Cardiac muscle cell (in vitro differentiated cells and primary cell): ENCODE data around the gene APBB2. TPM values are rescaled to one million over a fixed set of nuclear protein-coding genes. Genes with fewer than 3 reads are reported as not detected.

ENCODE experiments used
- DNase-seq, 2 donors: peaks; one replicate each; pipeline versions ENCODE4 v3.0.0 to v3.0.0-alpha.2; 2010 to 2017; ENCODE audit warnings: low read depth in 1 of 2, low spot score in 1 of 2
- H3K27ac ChIP-seq: fragments of 200-600 bp; sonication (generic); 2 replicates; pipeline ENCODE4 v1.5.1; 2016
- H3K27me3 ChIP-seq: fragments of 200-600 bp; sonication (generic); 2 replicates; pipeline ENCODE4 v1.6.0; 2016; ENCODE audit warnings: control low read depth
- H3K36me3 ChIP-seq: fragments of 200-600 bp; sonication (generic); 2 replicates; pipeline ENCODE4 v1.5.1; 2016; ENCODE audit warnings: control low read depth
- H3K4me1 ChIP-seq: fragments of 200-600 bp; sonication (generic); 2 replicates; pipeline ENCODE4 v1.8.1; 2017; ENCODE audit warnings: low read depth, mild to moderate bottlenecking, mixed run types
- H3K4me3 ChIP-seq: fragments of 200-600 bp; sonication (generic); 2 replicates; pipeline ENCODE4 v1.5.1; 2016; ENCODE audit warnings: mild to moderate bottlenecking
- H3K9me3 ChIP-seq: fragments of 200-600 bp; sonication (generic); 2 replicates; pipeline ENCODE4 v1.5.1; 2017; ENCODE audit warnings: low read depth, mild to moderate bottlenecking, control low read depth
- polyA plus RNA-seq: library from polyadenylated mRNA; unstranded; fragments of >200 nt; fragmentation: Nextera tagmentation; extraction: Ambion mirVana; gene quantifications from 2 replicates; pipeline ENCODE4 v1.2.1, GENCODE V29; 2016
- total RNA-seq: library from RNA; depleted of rRNA; stranded (reverse); fragments of >200 nt; gene quantifications from 2 replicates; pipeline ENCODE4 v1.2.3, GENCODE V29; 2016
- TF ChIP-seq, protein P1 (sequence below): IDR thresholded peaks from 2 replicates; pipeline ENCODE4 v1.5.1; 2012; ENCODE audit warnings: low read depth, mild to moderate bottlenecking, low read length

Gene APBB2
- total and polyA plus RNA-seq, 2 experiments from 2014 or later = 4.6 to 14.9 TPM

DNA sequence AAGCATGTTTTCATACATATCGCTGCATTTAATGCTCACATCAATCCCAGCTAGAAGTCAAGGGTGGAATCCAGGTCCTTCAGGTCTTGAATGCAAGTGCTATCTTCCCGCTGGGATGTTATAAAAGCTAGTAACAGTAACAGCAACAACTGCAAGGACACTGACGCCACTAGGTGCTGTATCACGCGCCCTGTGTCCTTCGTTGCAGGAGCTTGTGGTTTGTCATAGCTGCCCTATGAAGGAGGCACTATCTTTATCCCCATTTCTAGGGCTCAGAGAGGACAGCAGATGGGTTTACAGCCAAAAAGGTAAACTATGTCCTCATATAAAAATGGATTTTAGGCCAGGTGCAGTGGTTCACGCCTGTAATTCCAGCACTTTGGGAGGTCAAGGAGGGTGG, 261.7 kb downstream of the APBB2 start:
- no peak for DNase-seq
- H3K36me3 ChIP-seq = no peaks in the 10 kb centered on the region
- H3K27ac ChIP-seq = no peak overlapping the region
- no peak overlapping the region for H3K4me3 ChIP-seq
- H3K27me3 ChIP-seq = no peaks in the 10 kb centered on the region
- no peaks in the 10 kb centered on the region for H3K9me3 ChIP-seq
- TF ChIP-seq, protein P1, sequence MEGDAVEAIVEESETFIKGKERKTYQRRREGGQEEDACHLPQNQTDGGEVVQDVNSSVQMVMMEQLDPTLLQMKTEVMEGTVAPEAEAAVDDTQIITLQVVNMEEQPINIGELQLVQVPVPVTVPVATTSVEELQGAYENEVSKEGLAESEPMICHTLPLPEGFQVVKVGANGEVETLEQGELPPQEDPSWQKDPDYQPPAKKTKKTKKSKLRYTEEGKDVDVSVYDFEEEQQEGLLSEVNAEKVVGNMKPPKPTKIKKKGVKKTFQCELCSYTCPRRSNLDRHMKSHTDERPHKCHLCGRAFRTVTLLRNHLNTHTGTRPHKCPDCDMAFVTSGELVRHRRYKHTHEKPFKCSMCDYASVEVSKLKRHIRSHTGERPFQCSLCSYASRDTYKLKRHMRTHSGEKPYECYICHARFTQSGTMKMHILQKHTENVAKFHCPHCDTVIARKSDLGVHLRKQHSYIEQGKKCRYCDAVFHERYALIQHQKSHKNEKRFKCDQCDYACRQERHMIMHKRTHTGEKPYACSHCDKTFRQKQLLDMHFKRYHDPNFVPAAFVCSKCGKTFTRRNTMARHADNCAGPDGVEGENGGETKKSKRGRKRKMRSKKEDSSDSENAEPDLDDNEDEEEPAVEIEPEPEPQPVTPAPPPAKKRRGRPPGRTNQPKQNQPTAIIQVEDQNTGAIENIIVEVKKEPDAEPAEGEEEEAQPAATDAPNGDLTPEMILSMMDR = no peak
- H3K4me1 ChIP-seq = peaks cover 13% of the 10 kb centered on the region

- H3K27me3 ChIP-seq = no peaks in the 10 kb centered on the region
- H3K27ac ChIP-seq = no peak overlapping the region
- H3K9me3 ChIP-seq = no peaks in the 10 kb centered on the region
- DNase-seq = no peak
- TF ChIP-seq, protein P1 = no peak
- peaks cover 13% of the 10 kb centered on the region for H3K4me1 ChIP-seq
- H3K4me3 ChIP-seq = no peak overlapping the region
- no peaks in the 10 kb centered on the region for H3K36me3 ChIP-seq
These were observed 262.1 kb downstream of the APBB2 start for GRCh38 chr4:40952217-40952616.

DNA sequence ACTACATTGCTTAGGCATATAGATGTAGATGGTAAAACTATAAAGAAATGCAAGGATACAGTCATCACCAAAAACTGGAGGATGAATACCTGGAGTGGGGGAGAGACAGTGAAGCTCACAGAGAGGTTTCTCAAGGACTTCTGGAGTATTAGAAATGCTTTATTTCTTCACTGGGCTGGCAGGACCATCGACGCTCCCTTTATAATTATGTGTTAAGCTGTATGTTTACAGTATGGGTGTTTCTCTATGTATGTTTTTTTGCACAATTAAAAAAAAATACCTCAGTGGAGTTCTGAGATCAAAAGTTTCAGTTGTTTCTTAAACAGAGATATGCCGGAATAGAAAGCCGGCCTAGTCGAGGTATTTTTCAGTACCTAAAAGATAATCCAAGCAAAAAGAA, 263.3 kb downstream of the APBB2 start:
- Histone ChIP-seq H3K36me3 (no peaks in the 10 kb centered on the region), H3K4me1 (peaks cover 13% of the 10 kb centered on the region), H3K27me3 (no peaks in the 10 kb centered on the region), H3K27ac (no peak overlapping the region), H3K9me3 (no peaks in the 10 kb centered on the region), H3K4me3 (no peak overlapping the region)
- TF ChIP-seq, protein P1 = no peak
- DNase-seq = no peak

DNA sequence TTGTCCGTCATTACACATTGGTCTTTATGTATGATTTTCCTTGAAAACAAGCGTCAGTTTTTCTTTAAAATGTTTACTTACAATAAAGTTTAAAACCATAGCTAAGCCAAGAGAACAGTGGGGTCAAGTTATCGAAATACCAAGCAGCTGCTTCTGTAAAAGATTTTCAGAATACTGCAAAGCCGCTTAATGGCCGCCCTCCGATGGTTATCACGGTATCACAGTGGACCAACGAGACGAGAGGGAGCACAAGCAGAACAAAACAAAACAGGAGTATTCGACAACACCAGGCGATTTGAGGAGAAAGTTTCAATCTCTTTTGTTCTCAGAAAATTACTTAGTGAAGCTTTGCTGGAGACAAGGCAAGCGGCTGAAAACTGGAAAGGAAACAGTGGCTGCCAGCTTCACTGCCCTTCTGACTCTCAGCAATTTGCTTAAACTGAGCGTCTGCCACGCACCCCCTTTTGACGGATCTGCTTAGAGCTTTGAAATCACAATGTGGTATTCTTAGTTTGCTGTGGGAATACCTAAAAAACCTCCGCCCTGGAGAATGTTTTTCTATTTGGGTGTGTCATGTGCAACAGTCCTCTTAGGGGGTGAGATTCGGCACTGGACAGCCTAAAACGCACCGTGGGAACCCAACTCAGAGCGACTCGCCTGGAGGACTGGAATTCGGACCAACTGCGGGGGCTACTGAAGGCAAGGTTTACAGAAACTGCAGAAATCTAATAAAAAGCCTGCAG, 264.8 kb downstream of the APBB2 start:
- peaks cover 13% of the 10 kb centered on the region for H3K4me1 ChIP-seq
- TF ChIP-seq, protein P1 = no peak
- no peaks in the 10 kb centered on the region for H3K9me3 ChIP-seq
- no peak for DNase-seq
- no peaks in the 10 kb centered on the region for H3K27me3 ChIP-seq
- H3K4me3 ChIP-seq = no peak overlapping the region
- H3K36me3 ChIP-seq = no peaks in the 10 kb centered on the region
- H3K27ac ChIP-seq = no peak overlapping the region

GRCh38 chr4:40948014-40948413, 266.3 kb downstream of the APBB2 start:
- Histone ChIP-seq H3K27ac (no peak overlapping the region), H3K27me3 (no peaks in the 10 kb centered on the region), H3K9me3 (no peaks in the 10 kb centered on the region), H3K4me1 (no peaks in the 10 kb centered on the region), H3K4me3 (no peak overlapping the region), H3K36me3 (no peaks in the 10 kb centered on the region)
- TF ChIP-seq, protein P1 = no peak
- DNase-seq = no peak
